ENCODE measurements around the gene NFATC1. TPM values are rescaled to one million over a fixed set of nuclear protein-coding genes. Genes with fewer than 3 reads are reported as not detected.
"Not testable (repeated sequence)": the region's sequence is repeated elsewhere in the genome, so short reads cannot be mapped to it uniquely, and the experiment has no call there.

The NFATC1 gene
- polyA plus RNA-seq, 4 donors: 5.5 to 14.8 (median 7.1) TPM

DNA sequence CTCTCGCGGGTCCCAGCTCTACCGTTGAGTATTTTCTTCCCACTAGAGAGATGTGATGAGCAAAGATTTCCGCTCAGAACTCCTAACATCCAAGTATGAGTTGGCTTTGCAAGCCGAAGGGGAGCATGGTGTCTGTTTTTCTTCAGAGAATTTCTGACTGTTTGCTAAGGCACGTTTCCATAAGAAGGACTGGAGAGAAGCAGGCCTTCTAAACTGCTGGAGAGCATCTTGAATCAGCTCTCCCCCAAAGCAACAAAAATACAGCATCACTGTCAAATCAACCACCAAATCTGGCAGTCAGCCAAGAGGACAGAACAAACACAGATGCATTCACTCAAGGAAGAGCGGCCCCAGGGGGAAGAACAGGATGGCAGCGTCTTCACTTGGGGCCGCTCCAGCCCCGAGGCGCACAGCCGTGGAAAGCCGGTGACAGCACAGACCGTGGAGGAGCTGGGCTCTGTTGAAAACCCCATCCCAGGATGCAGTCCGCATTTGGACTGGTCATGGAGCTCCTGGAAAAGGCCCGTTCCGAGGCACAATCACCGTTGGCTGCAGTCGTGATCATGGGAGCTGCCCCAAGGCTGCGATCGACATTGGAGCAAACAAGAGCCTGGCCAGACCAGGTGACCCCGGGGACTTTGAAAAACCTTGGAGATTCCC lies 101.4 kb downstream of the NFATC1 start:
- peak in 1 of 4 donors; percentile 61 for DNase-seq (ENCODE audit: low read depth in 4 of 4, low spot score in 3 of 4)

DNA sequence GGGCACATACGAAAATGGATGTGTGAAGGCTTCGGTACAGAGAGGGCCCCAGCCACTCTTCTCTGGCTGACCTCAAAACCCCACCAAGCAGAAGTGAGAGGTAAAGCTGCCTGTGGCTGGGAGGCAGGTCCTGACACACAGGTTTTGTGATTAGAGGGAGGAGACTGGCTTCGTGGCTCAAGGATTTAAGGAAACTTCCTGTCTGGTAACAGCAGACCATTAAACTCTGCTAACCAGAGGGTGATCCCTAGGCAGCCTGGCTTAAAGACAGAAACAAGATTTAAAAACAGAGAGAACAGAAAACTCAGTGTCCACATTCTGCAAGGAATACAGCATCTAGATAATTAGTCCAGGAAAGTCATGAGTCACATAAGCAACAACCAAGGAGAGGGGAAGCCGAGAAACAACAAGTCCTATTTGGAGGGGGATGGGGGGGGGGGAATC lies 101.9 kb downstream of the NFATC1 start:
- no peak for DNase-seq (ENCODE audit: low read depth in 4 of 4, low spot score in 3 of 4)

DNA sequence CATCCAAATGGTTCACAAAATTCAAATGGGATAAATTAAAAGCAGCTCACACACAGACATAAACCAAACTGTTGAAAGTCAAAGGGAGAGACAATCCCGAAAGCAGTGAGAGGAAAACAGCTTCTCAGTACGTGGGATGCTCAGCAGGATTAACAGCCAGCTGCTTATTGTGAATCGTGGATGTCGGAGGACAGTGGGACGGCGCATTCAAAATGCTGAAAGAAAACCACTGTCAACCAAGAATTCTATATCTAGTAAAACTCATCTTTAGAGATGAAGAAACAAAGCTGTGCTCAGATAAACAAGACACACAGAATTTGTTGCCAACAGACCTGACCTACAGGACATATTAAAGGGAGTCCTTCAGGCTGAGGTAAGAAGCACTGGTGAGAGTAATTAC lies 102.9 kb downstream of the NFATC1 start:
- no peak for DNase-seq (ENCODE audit: low read depth in 4 of 4, low spot score in 3 of 4)

DNA sequence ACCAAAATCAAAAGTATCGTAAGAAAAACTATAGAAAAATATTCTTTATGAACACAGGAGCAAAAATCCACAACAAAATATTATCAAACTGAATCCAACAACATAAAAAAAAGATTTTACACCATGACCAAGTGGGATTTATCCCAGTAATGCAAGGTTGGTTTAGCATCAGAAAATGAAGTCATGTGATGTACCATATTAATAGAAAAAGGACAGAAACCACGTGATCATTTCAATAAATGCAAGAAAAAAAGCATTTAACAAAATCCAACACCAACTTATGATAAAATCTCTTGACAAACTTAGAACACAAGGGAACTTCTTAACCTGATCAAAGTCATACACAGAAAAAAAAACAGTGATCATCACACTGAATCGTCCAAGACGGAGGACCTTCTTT lies 105.3 kb downstream of the NFATC1 start:
- DNase-seq (ENCODE audit: low read depth in 4 of 4, low spot score in 3 of 4): no peak

DNA sequence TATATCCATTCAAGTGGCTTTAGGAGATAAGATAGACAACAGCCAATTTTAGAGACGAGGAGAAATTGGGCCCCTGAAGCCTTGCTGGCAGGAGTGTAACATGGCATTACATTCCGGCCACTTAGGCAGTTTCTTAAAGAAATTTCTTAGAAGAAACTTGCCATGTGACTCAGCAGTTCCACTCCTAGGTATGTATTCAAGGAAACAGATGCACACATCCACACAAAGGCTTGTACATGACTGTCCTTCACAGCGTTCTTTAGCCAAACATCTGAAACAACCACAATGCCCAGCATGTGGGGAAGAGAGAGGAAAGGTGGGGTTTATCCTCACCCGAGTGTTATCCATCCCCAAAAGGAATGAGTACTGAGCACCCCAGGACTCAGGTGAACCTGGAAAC lies 107.1 kb downstream of the NFATC1 start:
- no peak for DNase-seq (ENCODE audit: low read depth in 4 of 4, low spot score in 3 of 4)

DNA sequence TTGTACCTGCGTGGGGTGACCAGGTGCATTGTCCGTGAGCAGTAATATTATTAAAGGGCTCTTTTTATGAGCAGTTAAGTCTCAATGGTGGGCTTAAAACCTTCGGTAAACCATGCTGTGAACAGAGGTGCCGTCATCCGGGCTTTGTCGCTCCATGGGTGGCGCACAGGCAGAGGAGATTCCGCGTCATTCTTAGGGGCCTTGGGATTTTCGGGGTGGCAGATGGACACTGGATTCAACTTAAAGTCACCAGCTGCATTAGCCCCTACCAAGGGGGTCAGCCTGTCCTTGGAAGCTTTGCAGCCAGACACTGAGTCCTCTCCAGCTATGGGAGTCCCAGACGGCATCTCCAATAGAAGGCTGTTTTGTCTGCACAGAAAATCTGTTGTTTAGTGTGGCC lies 107.7 kb downstream of the NFATC1 start:
- DNase-seq (ENCODE audit: low read depth in 4 of 4, low spot score in 3 of 4): no peak

DNA sequence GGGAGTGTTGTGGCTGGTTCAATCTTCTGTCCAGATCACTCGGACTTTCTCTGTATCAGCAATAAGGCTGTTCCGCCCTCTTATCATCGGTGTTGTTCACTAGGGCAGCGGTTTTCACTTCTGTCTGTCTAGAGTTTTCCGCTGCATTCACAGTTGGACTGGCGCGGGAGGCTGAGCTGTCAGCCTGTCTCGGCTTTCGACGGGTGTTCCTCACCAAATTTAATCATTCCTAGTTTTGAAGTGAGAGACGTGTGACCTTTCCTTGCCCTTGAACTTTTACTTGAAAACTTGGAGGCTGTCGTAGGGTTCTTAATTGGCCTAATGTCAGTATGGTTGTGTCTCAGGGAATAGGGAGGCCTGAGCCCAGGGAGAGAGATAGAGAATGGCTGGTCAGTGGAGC lies 108.3 kb downstream of the NFATC1 start:
- no peak for DNase-seq (ENCODE audit: low read depth in 4 of 4, low spot score in 3 of 4)

DNA sequence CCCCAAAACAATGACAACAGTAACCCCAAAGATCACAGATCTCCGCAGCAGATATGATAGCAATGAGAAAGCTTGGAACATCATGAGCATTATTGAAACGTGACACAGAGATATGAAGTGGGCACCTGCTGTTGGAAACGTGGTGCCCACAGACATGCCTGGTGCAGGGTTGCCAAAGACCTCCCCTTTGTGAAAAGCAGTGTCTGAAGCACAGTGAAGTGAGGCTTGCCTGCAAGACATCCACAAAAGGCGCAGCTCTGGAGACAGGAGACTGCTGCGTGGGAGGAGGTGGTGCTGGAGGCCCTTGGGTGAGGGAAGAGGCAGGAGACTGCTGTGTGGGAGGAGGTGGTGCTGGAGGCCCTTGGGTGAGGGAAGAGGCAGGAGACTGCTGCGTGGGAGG lies 108.8 kb downstream of the NFATC1 start:
- DNase-seq (ENCODE audit: low read depth in 4 of 4, low spot score in 3 of 4): not testable (repeated sequence)

DNA sequence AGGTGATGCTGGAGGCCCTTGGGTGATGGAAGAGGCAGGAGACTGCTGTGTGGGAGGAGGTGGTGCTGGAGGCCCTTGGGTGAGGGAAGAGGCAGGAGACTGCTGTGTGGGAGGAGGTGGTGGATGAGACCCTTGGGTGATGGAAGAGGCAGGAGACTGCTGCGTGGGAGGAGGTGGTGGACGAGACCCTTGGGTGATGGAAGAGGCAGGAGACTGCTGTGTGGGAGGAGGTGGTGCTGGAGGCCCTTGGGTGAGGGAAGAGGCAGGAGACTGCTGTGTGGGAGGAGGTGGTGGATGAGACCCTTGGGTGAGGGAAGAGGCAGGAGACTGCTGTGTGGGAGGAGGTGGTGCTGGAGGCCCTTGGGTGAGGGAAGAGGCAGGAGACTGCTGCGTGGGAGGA lies 109.7 kb downstream of the NFATC1 start:
- not testable (repeated sequence) for DNase-seq (ENCODE audit: low read depth in 4 of 4, low spot score in 3 of 4)

DNA sequence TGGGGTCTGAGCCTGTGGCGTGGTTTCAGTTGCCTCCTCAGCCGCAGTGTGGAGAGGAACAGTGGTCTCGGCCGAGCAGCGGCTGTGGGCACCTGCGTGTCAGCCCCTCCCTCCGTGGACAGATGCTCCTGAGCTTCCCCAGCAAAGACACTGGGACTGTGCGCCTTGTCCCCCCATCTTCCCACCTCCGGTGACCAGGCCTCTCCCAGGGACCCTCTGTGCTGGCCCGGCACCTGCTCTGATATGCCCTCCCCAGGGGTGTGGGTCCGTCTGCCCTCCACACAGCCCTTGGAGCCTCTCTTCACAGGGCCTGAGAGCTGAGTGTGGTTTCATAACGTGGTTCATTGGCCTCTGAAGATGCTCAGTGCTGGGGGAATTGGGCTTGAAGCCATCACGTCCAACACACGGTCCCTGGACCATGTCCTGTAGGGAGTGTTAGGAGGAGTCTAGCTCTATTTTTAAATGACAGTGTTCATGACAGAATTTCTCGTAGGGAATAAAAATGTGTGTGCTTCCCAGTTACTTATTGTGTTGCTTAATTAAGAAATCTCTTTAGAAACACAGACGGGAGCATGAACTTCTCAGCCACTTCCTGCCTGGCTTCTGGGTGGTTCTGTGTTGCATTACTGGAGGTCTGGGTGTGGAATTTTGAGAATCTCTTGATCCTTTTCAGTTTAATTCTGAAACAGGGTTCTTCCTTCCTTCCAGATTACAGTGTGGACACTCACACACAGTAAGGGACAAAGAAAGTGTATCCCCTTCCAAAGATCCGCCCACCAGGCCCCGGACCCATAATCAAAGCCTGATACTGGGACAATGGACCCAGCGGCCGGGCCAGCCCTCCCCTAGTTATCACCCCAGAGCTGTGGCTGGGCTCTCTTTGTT lies 110.7 kb downstream of the NFATC1 start:
- DNase-seq (ENCODE audit: low read depth in 4 of 4, low spot score in 3 of 4): no peak

DNA sequence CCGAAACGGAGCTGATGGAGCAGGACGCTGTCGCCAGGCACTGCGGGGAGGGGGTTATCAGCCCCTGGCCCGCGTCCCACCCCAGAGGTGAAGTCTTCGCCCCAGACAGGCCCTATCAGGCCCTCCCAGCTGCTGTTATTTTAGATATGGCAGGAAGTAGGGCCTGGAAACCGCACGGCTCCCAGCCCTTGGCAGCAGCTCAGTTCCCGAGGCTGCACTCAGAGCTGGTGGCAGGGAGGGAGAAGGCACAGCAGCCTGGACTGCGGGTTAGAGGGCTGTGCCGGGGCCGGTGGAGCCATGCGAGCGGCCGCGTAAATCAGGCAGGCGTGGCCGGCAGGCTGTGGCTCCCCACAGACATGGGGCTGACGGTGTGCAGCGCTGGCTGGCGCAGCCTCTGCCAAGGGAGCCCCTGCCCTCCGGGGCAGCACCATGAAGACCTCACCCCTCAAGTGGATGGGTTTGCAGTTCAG lies 111.4 kb downstream of the NFATC1 start:
- no peak for DNase-seq (ENCODE audit: low read depth in 4 of 4, low spot score in 3 of 4)

DNA sequence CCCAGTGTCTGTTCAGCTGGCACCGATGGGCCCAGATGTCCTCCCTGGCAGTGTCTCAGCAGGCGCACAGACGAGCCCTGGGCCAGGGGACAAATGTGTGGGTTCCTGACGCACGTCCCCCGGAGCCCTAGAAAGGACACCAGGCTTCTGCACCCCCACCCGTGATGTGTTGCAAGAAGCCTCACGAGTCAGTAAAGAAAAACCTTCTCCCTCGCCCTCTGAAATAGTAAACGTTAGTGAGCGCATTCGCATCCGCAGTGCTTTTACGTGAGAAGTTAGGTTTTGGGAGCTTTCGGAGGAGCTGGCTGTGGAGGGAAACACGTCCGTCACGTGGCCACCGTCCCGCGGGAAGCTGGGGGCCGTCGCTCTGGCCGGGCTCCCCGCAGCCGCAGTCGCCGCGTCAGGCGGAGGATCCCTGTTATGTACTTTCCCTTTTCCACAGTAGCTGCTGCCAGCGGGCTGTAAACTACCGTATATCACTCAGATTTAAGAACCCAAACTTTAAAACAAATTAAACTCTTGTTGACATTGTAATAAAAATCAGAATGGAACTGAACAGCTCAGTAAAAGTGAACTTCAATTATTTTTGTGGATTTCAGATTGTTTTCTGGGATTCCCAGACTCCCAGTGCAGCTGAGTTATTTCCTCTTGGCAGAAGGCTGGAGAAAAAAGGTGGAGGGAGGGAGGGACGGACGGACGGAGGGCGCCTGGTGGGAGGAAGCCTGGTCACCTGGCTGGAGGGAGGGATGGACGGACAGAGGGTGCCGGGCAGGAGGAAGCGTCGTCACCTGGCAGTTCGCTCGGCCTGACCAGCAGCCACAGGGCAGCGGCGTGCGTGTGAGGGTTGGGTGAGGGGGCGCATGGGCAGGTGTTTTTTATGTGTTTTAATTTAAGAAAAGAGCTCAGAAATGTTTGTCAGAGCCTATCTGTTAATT lies 112.1 kb downstream of the NFATC1 start:
- DNase-seq (ENCODE audit: low read depth in 4 of 4, low spot score in 3 of 4): peak in 1 of 4 donors; percentile 70

DNA sequence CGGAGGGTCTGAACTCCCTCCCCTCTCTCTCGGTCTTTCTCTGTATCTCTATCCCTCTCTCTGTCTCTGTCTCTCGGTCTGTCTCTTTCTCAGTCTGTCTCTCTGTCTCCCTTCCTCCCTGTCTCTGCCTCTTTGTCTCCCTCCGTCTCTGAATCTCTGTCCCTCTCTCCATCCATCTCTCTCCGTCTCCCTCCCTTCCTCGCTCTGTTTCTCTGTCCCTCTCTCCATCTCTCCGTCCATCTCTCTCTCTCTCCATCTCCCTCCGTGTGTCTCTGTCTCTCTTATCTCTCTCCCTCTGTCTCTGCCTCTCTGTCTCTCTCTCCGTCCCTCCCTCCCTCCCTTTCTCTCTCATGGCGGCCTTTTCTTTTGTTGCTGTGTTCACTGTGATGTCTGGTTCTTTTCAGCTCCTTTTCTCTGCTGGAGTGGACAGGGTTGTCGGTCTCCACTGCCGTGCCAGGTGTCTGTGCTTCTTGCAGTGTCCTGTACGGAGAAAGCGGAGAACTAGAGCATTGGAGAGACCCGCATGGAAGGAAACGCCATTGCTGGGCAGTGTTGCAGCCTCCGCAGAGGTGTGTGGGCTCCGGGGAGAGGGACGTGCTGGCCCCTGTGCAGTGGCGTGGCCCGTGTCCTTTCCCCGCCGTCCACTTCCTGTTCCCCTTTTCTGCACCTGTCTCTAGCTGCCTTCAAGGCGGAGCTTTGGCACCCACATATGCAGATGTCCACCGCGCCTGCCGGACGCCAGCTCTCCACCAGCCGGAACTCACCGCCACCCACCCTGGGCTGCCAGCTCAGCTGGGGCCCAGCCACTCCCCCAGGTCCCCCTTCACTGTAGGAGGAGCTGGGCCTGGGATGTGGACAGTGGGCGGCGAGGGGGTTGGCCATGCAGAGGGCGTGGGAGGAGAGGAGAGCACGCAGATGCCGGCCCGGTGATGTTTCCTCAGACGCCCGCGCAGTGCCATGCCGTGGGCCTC lies 113.1 kb downstream of the NFATC1 start:
- no peak for DNase-seq (ENCODE audit: low read depth in 4 of 4, low spot score in 3 of 4)

DNA sequence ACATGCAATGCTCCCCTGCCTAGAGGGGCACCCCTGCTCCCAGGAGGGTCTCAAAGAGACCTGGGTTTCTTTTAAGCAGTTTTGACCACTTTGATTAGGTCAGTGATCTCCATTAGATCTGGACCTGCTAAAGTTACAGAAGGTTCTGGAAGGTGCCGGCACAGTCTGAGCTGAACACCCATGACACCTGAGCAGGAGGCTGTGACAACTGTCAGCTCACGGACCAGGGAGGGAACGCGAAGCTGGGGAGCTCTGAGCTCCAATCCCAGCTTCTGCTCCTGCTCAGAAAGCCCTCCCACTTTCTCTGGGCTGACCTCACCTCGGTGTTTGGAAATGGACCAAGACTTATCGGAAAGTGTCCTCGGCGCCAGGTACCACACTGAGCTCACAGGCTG lies 113.8 kb downstream of the NFATC1 start:
- DNase-seq (ENCODE audit: low read depth in 4 of 4, low spot score in 3 of 4): no peak

DNA sequence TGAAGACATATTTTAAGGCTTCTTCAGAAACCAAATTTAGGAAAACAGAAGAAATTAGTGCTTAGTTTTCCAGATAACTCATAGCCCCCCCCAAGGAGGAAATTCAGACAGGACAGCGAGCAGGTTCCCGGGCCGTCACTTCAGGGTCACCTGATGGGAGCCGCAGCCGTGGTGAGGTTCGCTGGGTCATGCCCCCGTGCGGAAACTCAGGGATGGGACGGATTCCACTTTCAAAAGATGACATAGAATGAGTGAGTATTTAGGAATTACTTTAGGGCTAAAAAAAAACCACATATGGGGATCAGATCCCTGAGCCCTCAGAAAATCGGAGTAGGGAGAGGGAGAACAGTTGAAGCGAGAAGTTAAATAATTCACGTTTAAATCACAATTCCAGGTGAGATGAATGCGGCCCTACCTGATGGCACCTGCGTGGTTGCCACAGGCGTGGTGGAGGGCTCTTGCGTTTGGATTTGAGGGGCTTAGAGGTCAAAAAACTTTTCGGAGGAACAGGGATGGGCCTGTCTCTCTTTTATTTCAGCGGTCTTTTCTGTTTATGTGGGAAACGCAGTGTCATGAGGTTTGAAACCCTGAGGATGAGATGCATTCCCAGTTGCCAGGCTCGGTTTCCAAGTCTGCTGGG lies 114.4 kb downstream of the NFATC1 start:
- DNase-seq (ENCODE audit: low read depth in 4 of 4, low spot score in 3 of 4): no peak

DNA sequence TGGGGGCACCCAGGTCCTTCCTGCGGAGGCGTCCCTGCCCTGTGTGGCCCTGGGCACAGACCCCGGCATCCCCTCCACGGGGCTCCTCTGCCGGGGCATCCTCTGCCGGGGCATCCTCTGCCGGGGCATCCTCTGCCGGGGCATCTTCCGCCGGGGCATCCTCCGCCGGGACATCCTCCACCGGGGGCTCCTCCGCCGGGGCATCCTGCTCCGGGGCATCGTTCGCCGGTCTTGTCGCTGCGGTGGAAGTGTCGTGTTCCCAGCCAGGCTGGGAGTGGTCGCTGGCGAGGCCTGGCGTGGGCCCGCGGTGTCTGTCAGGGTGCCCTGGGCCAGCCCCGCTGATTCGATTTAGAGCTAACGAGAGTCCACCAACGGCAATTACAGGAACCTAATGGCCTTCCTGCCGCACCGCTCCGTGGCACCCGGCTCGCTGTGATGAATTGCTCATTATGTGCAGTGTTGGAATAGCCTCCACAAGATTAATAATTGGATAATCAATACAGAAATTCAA lies 115.1 kb downstream of the NFATC1 start:
- no peak for DNase-seq (ENCODE audit: low read depth in 4 of 4, low spot score in 3 of 4)

DNA sequence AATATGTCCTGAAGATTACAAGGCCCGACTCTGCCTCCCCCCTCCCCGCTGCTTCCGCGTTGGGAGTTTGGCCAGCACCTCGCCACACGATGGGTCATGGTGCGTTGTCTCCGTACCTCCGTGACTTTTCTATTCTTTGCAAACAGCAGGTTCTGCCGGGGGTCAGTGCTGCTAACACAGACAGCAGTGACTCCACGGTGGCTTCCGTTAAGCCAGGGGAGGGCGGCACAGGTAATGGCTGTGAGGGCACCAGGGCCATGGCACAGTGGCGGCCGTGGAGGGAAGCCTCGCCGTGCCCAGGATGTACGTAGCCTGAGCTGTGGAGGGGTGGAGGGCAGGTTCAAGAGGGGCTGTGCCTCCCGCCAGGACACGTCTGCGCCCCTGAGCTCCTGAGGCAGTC lies 115.5 kb downstream of the NFATC1 start:
- DNase-seq (ENCODE audit: low read depth in 4 of 4, low spot score in 3 of 4): no peak

DNA sequence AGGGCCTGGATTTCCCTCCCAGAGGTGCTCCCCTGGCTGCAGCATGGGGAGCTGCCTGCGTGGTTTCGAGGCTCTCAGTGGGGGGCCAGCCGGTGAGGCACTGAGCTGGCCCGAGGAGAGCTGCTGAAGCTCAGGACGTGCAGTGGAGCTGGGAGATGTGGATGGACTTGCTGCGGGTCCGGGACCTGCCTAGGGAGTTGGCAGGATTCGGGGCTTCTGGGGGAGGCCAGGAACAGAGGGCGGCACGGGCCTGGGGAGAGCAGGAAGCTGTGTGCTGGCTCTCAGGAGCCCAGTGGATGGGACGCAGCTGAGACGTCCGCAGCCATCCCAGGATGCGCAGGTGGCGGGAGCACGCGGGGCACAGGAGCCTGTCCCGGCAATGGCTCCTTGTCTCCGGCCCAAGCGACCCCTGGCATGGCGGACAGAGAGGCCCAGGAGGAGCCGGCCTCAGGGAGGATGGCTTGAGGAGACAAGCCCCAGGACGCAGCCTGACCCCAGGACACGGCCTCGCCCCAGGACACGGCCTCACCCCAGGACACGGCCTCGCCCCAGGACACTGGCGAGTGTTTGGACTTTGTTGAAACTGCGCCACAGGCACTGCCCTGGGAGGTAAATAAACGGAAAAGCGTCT lies 116.1 kb downstream of the NFATC1 start:
- no peak for DNase-seq (ENCODE audit: low read depth in 4 of 4, low spot score in 3 of 4)

Measured in left renal pelvis (tissue), 4 donors.